NCI-H345 (cell line): Measurements from ENCODE around the gene KBTBD2.
"Not testable (repeated sequence)": the region's sequence is repeated elsewhere in the genome, so short reads cannot be mapped to it uniquely, and the experiment has no call there.

Experiments
- DNase-seq: peaks from one replicate; lab custom pipeline; 2025; lab: John Stamatoyannopoulos, UW

Gene KBTBD2

DNA sequence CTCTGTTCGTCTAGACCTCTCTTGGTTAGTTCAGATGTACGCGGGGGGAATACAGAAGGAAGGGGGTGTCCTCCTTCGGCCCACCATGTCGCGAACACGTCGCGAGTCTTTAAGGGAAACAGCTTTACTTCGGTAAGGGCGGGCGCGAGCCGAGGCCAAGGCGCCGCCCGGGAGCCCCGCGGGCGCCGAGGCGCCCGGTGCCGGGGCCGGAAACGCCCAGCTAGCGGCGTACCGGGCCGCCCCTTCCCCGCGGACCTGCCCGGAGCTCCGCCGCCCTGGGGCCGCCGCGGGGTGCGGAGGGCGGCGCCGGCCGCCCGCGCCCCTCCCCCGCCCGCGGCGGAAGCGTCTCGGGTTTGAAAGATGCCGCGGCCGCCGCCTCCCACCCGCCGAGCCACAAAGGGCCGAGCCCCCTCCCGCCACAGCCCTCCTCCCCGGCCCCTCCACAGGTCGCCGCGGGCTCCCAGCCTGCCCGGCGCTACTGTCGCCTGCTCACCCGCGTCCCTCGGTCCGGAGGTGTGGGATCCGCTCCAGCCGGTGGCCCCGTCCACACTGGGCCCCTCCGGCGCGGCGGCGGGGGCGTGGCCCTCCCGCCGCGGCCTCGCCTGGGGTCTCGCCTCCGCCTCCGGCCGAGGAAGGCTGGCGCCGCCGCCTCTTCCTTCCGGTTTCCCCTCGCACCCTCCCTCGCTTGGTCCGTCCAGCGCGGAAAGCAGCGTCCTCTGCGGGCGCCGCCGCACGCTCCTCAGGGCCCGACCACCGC is at the start of gene KBTBD2:
TSS of gene KBTBD2 (minus strand) at position 718 of the 757 bp plus-strand sequence. CDS start 12,156 bp downstream, outside the sequence.
- peak; percentile 91 for DNase-seq

DNA sequence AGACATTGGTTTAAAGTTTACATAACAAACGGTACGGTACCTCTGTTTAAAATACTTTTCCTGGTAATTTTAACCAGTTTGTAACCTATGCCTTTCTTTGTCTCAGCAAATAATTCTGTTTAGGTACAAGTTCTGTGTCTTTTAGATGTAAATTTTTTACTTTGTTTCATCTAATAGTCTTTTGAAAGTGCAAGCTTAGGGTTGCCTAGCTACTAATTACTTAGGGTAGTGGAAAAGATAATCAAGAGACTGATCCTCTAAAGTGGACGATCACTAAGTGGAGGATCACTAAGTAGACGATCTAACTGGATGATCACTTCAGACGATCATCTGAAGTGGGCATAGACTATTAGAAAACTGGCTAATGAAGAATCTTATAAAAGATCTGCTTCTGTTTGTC is 49.6 kb upstream of the KBTBD2 start:
- DNase-seq, result no peak

DNA sequence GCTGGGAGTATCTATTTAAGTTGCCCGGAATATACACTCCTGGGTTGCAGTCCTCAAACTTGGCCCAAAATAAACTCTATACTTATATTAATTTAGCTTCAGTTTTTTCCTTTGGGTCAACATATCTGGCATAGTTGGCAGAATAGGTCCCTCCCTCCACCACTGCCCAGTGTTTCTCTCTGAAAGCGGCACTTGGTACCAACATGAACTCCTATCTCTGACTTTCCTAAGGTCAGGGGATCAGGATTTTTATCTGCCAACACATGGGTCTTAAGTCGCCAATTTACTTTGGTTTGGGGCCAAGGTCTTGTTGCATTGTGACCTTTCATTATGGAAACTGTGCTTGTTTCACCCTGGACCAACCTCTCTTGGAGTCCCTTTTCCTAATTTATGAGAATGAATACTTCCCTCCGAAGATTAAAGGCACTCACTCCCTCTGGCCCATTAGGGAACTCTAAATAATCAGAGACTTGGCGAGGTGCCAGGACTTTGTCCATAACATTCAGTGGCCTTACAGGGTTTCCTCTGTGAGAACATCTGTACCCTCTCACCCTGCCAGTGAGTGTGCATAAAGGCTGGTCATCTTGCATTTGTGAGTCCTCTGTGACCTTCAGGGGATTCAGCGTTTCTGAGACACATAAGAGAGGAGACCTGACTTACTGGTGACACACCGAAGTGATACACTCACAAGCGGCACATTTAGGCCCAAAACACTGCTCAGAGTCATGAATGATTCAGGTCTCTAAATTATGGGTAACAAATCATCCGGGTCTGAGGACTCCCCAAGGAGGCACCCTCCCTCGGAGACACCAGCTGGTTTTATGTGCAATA is 46.0 kb upstream of the KBTBD2 start:
- peak; percentile 48 for DNase-seq

DNA sequence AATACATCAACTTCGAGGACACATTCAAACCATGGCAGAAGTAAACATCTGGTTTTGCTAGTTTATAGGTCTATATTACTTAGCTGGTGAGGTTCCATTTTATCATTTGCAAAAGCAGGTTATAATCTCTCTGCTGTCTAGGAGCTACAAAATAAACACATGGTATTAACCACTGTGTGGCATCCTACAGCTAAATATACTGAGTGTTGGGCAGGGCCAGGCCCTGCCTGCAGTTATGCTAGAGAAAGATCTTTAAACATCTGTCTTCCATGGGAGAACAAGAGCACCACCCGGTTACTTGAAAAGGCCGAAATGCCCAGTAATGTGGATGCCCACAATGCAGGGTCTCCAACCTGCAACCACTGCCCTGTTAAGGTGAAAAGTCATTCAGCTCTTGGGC is 45.1 kb upstream of the KBTBD2 start:
- DNase-seq, result no peak

DNA sequence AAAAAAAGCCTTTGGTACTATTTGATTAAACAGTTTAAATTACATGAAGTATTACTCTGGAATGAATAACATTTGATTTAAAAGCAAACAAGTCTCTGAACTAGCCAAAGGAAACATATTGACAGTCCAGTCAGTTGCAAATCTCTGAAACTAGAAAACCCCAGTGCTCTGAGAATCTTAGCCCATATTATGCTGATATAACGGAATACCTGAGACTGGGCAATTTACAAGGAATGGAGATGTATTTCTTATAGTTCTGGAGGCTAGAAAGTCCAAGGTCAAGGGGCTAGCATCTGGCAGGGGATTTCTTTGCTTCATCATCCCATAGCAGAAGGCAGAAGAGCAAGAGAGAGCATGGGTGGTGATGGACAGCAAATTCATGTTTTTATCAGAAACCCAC is 44.0 kb upstream of the KBTBD2 start:
- DNase-seq, result no peak

DNA sequence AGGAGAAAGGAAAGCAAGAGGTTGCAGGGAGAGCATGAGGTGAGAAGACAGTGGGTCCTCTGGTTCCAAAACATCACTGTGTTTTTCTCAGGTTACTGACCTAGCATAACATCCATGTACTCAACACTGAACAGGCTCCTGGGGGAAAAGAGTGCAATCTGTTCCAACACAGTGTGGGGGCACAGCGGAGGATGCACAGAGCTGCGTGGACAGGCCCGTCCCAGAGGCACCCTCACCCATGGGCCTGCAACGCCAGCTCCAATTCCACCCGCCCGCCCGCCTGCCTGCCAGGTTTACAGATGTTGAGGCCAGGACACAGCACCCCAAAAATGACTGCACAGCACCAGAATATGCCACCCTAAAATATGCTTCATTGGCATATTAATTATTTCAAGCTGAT is 38.8 kb upstream of the KBTBD2 start:
- no peak for DNase-seq

DNA sequence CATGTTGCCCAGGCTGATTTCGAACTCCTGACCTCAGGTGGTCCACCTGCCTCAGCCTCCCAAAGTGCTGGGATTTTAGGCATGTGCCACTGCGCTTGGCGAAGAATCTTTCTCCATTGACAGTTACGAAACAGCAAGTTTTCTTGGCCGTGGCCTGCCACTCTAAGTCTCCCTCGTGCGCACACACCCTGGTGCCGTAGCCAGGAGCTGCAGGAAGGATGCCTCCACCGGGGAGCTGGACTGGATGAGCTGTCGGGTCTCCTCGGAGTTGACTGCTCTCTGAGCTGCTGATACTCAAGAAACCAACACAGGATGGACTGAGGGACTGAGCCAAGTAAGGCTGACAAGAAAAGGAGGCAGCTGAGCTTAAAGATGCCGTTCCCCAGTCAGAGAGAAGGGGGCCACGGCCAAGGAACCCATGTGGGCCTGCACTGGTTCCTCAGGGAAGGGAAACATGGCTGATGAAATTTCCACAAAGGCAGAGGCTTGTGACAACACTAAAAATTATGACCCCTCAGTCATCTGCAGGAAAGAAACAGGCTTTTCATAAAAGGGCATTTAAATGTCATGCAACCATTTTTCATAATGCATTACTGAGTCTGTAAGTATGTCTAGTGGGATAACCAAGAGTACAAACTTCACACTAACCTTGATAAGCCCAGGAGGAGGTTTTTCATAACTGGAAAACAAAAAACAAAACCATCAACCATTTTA is 38.0 kb upstream of the KBTBD2 start:
- no peak for DNase-seq

DNA sequence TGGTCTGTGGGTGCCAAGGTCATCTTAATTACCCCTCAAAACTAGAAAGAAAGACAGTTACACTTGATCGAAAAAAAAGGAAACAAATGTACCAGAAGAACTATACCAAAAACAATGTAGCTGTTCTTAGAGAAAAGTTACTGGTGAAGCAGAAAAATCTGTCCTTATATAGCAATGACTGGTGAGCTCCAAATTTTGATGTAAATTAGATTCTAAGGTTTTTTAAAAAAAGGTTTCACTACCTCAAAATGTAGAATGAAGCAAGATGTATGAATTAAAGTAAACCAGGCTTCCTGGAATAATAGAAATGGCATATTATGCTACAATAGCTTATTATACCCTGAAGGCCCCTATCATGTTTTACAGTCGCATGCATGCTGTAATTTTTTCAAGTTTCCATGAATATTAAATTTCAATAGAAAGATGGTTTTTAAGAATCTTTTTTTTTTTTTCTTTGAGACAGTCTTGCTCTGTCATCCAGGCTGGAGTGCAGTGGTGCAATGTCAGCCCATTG is 37.3 kb upstream of the KBTBD2 start:
- no peak for DNase-seq

DNA sequence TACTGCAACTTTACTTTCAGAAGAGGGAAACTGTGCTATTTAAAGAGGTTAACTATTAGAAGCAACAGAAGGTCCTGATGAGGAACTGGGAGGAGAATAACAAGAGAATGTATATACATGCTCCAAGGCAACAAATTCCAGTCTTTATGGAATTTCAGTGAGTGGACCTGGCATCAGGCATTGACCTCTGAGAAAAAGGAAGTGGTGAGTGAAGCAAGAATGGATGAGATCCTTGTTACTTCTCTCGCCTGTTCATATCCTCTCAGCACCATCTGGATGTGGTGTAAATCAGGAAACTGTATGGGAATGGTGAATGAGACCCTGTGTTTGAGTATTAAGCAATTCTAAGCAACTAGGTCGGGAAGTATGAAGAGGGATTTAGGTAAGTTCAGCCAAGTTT is 30.3 kb upstream of the KBTBD2 start:
- DNase-seq, result no peak

DNA sequence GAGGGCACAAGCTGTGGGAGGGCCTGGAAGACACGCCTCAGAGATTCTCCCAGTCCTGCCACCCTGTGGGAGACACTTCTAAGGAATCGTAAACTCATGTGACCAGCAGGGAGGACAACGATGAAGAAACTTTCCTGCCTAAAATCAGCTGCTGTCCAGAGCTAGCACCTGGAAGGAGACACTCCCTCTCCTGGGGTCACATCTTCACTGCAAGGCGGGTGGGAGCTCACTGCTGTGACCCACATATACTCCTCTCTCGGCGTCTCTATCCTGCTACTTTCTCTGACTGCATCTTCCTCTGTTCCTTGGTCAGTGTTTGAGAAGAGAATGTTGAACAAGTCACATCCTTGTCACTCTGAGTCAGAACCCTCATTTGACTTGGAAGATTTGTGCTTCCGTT is 25.4 kb upstream of the KBTBD2 start:
- not testable (repeated sequence) for DNase-seq

DNA sequence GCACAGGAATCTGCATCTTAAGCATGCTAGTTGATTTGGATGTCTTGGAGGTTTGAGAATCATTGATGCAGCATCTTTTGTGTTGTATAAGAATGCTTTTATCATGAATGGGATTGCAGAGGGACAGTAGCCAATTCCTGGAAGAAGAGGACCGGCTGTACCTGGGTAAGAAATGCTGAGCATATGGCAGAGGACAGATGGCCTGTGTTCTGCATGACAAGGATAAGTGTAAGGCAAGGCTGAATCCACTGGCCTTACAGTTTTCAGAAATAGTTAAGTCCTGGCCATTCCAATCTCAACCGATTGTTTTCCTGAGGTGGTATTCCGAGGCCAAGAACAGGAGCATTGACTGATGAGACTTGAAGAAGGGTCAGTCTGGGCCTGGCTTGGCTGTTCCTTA is 24.4 kb upstream of the KBTBD2 start:
- no peak for DNase-seq

DNA sequence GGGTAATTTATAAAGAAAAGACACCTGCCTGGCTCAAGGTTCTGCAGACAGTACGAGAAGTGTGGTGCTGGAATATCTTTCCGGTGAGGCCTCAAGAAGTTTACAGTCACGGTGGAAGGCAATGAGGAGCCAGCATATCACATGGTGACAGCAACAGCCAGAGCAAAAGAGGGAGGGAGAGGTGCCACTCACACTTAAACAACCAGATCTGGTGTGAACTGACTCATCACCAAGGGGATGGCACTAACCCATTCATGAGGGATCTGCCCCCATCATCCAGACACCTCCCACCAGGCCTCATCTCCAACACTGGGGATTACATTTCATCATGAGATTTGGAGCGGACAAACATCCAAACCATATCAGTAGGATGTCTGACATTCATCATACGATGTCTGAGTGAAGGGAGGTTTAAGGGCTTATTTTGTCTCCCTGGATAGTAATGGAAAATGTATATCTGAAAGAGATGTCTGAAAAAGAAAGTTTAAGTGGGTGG is 23.5 kb upstream of the KBTBD2 start:
- DNase-seq, result no peak

DNA sequence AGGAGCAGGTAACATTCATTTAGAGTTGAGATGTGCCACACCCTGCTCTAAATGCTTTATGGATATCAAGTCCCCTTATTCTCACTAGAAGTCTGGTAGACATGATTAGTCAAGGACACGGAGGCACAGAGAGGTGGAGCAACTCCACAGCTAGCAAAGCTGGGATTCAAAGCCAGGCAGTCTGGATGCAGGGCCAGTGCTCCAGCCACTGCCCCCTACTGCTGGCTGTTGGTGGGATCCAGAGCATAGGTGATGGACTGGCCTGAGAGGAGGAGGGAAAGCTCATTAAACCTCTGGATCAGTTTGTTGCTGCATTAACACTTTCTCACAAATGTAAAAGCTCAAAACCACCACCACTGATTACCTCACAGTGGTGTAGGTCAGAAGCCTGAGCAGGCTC is 22.6 kb upstream of the KBTBD2 start:
- no peak for DNase-seq

DNA sequence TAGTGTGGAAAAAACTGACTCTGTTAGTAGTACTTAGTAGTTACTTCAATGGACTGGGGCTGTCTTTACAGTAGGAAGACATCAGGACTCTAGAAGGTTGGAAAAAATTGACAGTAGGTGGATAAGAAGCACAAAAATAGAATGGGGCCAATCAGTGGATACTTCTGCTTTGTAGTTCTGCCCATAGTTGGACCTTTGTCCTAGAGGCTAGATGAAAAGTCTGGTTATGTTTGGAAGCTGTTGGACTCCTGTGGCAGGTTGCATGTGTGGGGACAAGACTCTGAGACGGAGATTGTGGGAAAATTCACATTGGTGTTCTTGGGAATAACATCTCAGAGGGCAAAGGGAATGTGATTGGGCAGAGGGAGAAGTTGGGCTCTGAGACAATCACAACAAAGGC is 18.6 kb upstream of the KBTBD2 start:
- DNase-seq, result no peak

DNA sequence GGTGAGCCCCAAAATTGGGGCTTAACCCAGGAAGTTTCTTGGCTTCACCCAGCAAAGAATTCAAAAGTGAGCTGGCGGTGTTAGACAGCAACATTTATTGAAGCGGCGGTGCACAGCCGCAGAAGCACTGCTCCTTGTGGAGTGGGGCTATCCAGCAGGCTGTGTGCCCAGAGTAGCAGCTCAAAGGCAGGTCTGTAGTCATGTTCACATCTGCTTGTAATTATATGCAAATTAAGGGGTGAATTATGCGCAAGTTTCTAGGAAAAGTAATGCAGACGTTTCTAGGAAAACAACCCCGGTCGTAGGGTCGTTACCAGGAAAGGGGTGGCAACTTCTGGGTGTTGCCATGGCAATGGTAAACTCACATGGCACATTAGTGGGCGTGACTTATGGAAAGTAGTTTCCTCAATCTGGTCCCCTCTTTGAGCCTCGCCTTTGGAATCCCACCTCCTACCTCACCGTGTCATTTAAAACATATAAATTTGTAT is 13.7 kb upstream of the KBTBD2 start:
- DNase-seq, result no peak

DNA sequence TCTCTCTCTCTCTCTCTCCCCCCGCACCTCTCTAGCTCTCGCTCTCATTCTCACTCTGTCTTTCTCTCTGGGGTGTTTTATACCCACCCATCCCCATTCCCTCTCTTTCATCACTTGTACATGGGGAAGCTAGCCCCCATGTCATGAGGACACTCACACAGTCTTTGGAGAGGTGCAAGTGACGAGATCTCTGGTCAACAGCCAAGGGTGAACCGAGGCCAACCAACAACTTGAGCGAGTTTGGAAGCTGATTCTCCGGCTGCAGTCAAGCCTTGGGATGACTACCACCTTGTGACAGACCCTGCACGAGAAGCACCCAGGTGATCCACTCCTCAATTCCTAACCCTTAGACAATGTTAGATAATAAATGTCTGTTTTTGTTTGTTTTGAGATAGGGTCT is 10.1 kb upstream of the KBTBD2 start:
- DNase-seq, result no peak

DNA sequence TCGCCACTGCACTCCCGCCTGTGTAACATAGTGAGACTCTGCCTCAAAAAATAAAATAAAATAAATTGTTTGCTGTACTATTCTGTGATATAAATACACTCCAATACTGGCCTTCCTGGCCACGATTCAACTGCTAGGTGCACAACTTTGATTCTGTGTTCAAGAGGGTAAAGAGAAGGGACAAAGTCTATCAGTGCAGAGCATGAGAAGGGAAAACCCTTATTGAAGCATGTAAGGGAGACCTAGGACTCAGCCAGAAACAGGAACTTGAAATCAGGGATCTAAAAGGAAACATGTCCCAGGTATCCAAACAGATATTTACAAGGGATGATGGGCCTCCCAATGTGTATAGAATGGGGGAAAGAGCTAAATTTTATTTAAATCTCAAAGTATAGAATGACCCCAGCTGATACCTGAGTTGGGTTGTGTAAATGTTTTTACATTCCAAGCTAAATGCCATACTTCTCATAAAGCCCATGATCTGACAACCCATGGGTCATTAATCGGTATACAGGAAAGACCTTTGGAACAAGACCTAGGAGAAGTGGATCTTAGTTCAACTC is 9.0 kb upstream of the KBTBD2 start:
- no peak for DNase-seq

DNA sequence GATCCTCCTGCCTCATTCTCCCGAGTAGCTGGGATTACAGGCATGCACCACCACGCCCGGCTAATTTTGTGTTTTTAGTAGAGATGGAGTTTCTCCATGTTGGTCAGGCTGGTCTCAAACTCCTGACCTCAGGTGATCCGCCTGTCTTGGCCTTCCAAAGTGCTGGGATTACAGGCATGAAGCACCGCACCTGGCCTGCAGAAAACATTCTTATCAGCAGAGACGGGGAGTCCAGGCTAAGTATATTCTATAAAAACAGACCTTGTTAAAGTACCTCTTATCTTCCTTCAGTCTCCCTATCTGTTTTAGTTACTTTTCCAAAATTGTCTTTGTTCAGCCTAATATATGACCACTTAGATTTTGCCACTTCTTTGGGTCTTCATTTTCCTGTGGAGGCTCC is 5.8 kb upstream of the KBTBD2 start:
- not testable (repeated sequence) for DNase-seq

DNA sequence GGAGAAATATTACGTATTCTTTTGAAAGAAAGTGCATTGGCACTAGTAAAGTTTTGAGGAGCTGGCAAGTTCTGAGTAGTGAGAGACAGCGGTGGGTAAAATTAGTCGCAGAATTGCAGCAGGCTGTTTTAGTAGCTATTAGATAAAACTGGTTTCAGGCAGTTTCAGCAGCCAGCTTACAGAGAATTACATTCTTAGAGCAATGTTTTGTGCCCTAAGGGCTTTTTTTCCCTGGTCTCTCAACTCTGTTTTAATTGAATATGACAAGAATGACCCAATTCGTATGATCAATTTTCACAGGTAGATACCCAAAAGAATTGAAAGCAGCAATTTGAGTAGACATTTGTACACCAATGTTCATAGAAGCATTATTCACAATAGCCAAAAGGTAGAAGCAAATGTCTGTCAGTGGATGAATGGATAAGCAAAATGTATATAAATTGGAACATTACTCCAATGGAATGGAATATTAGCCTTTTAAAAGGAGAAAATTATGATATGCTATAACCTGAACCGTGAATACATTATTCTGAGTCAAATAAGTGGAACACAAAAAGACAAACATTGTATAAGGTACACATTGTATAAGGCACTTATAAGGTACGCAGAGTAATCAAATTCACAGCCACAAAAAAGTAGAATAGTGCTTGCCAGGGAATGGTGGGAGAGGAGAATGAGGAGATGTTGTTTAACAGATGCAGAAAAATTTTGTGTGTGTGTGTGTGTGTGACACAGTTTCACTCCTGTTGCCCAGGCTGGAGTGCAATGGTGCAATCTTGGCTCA is 5.2 kb upstream of the KBTBD2 start:
- DNase-seq, result no peak

DNA sequence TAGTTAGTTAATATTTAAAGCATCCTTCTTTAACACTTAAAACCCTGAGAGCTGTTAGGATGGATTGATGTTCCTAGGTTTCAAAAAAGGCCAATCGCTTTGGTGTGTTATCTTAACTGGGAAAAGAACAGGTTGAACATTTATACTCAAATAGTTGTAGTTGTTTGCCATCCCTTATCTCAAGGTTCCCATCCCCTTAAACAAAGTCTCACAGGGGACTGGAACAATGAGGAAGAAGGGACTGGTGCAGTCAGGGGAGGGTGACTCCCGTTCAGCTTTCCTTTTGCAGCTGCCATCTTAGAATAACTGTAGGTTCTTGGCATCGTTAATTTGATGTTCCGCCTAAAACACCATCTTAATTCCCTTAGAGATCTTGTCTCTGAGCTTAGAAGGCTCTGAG is 2.6 kb upstream of the KBTBD2 start:
- DNase-seq, result no peak

DNA sequence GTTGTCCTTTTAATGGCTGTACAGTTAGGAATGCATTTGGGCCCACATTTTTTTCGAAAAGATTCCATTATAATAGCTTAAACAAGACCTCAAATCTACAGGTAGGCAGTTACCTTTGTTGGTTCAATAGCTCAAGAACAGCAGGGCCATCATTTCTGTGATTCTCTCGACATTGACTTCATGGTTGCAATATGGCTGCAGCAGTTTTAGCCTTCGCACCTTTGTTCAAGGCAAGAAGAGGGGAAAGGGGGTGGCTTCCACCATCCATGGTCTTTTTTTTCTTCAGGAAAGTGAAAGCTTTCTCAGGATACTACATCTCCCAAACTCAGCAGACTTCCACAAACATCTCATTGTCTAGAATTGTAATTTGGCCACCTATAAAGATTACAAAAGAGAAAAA is 2.2 kb upstream of the KBTBD2 start:
- DNase-seq, result no peak
